ENCODE measurements around the gene NSMCE1. TPM values are rescaled to one million over a fixed set of nuclear protein-coding genes. Genes with fewer than 3 reads are reported as not detected.
"Not testable (repeated sequence)": the region's sequence is repeated elsewhere in the genome, so short reads cannot be mapped to it uniquely, and the experiment has no call there.

Gene NSMCE1
- total and polyA plus RNA-seq, 2 of the 8 experiments (the other 6 are each of a cell fraction or from before 2014, with no cell fraction given) = 8.1 to 16.6 TPM

DNA sequence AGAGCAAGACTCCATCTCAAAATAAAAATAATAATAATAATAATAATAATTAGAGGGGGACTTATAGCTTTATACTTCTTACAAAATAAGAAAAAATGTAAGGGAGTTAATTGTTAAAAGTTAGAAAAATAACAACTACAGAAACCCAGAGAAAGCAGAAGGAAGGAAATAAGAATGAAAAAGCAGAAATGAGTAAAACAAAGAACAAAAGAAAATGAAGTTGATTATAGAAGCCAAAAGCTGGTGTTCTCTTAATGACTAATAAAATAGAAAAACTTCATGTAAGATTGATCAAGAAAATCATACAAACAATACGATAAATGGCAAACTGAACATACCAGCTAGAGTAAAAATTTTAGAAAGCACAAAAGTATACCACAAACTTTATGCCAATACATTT, 6.8 kb upstream of the NSMCE1 start (continued):
- TF ChIP-seq ZNF274 (IDR thresholded peaks at IDR 0.05; ENCODE audit: borderline replicate concordance, extremely low read depth, low read length) (no peak), EGR1 (IDR thresholded peaks at IDR 0.05; ENCODE audit: borderline replicate concordance, low read depth, low read length) (no peak)

DNA sequence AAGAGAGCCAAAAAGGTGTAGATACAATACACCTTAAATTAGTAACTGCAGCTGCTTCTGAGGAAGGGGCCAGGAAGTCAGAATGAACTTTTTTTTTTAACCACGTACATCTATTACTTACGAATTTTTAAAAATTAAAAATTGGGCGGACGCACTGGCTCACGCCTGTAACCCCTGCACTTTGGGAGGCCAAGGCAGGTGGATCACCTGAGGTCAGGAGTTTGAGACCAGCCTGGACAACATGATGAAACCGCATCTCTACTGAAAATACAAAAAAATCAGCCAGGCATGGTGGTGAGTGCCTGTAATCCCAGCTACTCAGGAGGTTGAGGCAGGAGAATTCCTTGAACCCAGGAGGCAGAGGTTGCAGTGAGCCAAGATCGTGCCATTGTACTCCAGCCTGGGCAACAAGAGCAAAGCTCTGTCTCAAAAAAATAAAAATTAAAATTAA, 5.9 kb upstream of the NSMCE1 start:
- FAIRE-seq; H3K4ac ChIP-seq (replicated peaks; ENCODE audit: insufficient read length, low read depth, low read length); H3K9me3 ChIP-seq (ENCODE audit: insufficient read depth in 2 of 2, low read depth in 1 of 2, low read length in 1 of 2); H3K23me2 ChIP-seq (ENCODE audit: low read depth, low read length); H3K79me1 ChIP-seq (ENCODE audit: low read depth, low read length); H2BK20ac ChIP-seq (ENCODE audit: low read length); H4K20me1 ChIP-seq (replicated peaks in 1 of 2; ENCODE audit: control insufficient read depth in 1 of 2, insufficient read depth in 2 of 2, low read length in 2 of 2); H2BK12ac ChIP-seq (ENCODE audit: low read depth, low read length); H3K27ac ChIP-seq (ENCODE audit: low read depth, low read length); H3K4me3 ChIP-seq (ENCODE audit: extremely low read depth in 1 of 4, insufficient read depth in 2 of 4, low read depth in 3 of 4, low read length in 4 of 4); H2BK15ac ChIP-seq (ENCODE audit: low read length); H3K14ac ChIP-seq (ENCODE audit: insufficient read length); H2AFZ ChIP-seq (ENCODE audit: low read length); H4K5ac ChIP-seq (ENCODE audit: insufficient read length, low read depth, low read length); H3K23ac ChIP-seq (ENCODE audit: insufficient read length); H3K27me3 ChIP-seq (replicated peaks in 1 of 4; ENCODE audit: control insufficient read depth in 3 of 4, extremely low read depth in 1 of 4, insufficient read depth in 3 of 4, low read length in 3 of 4); H3K4me1 ChIP-seq (replicated peaks in 1 of 4; ENCODE audit: control insufficient read depth in 3 of 4, insufficient read depth in 4 of 4, low read length in 3 of 4); H3K36me3 ChIP-seq (ENCODE audit: control insufficient read depth in 2 of 4, insufficient read depth in 4 of 4, low read length in 3 of 4); H3K4me2 ChIP-seq (ENCODE audit: insufficient read depth in 1 of 2, low read depth in 2 of 2, low read length in 2 of 2); H4K8ac ChIP-seq (ENCODE audit: extremely low read depth, insufficient read depth, low read length); H2AK5ac ChIP-seq (ENCODE audit: low read depth, low read length); H2BK120ac ChIP-seq (replicated peaks; ENCODE audit: low read depth, low read length); DNase-seq (ENCODE audit: low read depth in 1 of 2, low spot score in 2 of 2); H4K91ac ChIP-seq (replicated peaks; ENCODE audit: insufficient read length, low read length); H3K79me2 ChIP-seq (ENCODE audit: control insufficient read depth in 1 of 2, insufficient read depth in 2 of 2, low read length in 2 of 2); H2BK5ac ChIP-seq (ENCODE audit: low read depth, low read length); H3K18ac ChIP-seq (ENCODE audit: extremely low read depth, low read length); H3K9ac ChIP-seq (replicated peaks in 1 of 4; ENCODE audit: extremely low read depth in 1 of 4, low read depth in 3 of 4, low read length in 3 of 4); H3K56ac ChIP-seq (replicated peaks; ENCODE audit: insufficient read length, low read depth, low read length): not testable (repeated sequence)
- ChIA-PET CTCF (ENCODE audit: partially characterized antibody) (interaction anchor here (1.5 to 3.4 kb wide), 2 partner anchors 40 to 101 kb away, joined by 3 to 12 read pairs; no protein-coding TSS in a partner anchor), POLR2A (ENCODE audit: partially characterized antibody) (interaction anchor here (0.6 kb wide), 1 partner anchor 55 kb away, joined by 3 read pairs; no protein-coding TSS in a partner anchor)
- WGBS, 2 experiments (ENCODE audit: extremely low coverage in 1 of 2, insufficient coverage in 1 of 2, insufficient read length in 1 of 2, insufficient replicate concordance in 2 of 2, low coverage in 1 of 2, low lambda C conversion rate in 2 of 2, missing lambda C conversion rate in 1 of 2) = 90% methylated on average over 7 of the region's 7 CpGs; no CpG with 5 or more reads in 1 of the 2 experiments

Measured in H1 (cell line).